CD1c-positive myeloid dendritic cell (primary cell): ENCODE measurements around the gene ABCG8.

ENCODE experiments used
- DNase-seq: peaks from one replicate; pipeline ENCODE4 v3.0.0-alpha.2; 2016; ENCODE audit errors: extremely low spot score

ABCG8 gene

DNA sequence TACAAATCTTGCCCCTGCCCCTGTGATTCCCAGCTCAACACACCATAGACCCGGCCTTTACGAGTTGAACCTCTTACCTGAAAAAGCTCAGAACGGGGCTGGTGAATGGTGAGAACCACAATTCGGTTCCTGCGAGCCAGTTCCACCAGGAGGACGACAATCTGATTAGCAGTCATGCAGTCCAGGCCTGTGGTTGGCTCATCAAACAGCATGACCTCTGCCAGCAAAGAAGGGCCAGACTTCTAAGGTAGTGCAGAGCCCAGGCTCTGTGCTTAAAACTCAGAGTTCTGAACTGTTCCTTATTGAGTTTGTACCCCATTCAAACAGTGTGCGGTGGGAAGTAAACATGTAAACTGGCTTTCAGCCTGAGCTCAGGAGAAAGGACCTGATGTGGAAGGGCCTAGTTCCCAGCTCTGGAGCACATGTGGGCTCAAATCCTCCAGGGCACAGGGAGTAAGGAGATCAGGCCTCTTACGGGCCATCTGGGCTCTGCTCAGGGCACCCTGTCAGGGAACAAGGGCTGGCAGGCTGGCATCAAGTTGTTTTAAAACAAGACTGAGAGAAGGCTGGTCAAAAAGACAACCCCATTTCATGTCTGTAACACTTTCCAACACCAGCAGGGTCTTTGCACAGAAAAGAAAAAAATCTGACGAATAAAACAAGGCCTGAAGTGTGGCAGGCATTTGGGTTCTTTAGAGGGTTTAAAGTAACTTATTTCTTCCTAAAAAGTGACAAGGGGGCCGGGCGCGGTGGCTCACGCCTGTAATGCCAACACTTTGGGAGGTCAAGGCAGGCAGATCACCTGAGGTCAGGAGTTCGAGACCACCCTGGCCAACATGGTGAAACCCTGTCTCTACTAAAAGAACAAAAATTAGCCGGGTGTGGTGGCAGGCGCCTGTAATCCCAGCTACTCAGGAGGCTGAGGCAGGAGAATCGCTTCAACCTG, 12.2 kb upstream of the ABCG8 start:
- no peak for DNase-seq

DNA sequence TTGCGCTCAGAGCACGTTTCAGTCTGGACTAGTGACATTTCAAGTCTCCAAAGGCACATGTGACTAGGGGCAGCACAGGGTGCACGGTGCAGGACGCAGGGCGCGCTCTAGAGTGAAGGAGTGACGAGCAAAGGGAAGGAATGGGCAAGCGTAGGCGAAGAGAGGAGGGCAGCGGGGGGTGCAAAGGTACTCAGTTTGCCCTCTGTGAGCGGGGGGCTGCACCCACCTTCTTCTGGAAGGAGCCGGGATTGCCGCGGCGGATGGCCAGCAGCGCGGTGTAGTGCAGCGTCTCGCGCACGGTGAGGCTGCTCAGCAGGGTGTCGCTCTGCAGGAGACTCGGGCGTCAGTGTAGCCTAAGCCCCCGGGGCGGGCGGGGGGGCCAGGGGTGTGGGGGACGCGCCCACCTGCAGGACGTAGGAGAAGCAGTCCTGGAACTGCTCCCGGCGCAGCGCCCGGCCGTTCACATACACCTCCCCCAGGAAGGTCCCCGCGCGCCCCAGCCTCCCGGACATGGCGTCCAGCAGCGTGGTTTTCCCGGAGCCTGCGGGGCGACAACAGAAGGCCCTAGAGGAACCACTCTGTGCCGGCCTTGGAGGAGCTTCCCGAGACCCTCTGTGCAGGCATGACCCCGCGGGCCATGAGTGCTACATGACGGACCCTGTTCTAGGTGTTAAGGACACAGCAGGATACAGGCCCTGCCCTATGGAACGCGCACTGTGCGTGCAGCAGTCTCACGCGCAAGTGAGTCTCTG, 7.1 kb upstream of the ABCG8 start:
- DNase-seq = no peak

DNA sequence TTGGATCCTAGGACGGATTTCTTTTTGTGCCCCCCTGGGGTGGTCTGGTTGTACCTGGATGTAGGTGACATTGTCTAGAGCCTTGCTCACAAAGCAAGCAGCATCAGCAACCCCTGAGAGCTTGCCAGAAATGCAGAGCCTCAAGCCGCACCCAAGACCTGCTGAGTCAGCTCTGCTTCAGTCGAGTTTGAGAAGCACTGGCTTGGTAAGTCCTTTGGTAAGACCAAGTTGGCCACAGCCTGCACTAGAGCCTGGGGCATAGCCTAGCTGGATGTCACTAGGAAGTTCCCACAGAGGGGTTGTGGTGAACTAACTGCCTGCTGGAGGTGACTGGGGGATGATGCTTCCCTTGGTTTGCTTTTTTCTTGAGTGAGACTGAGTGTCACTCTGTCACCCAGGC, 6.3 kb upstream of the ABCG8 start:
- no peak for DNase-seq

DNA sequence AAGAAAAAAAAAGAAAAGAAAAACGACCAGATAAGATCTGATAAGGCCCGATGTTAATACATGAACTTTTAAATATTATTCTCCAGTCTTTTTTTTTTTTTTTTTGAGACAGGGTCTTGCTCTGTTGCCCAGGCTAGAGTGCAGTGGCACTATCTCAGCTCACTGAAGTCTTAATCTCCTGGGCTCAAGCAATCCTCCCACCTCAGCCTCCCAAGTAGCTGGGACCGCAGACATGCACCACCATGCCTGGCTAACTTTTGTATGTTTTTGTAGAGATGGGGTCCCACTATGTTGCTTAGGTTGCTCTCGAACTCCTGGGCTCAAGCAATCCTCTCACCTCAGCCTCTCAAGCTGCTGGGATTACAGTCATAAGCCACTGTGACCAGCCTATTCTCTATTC, 1.7 kb upstream of the ABCG8 start:
- DNase-seq = no peak

DNA sequence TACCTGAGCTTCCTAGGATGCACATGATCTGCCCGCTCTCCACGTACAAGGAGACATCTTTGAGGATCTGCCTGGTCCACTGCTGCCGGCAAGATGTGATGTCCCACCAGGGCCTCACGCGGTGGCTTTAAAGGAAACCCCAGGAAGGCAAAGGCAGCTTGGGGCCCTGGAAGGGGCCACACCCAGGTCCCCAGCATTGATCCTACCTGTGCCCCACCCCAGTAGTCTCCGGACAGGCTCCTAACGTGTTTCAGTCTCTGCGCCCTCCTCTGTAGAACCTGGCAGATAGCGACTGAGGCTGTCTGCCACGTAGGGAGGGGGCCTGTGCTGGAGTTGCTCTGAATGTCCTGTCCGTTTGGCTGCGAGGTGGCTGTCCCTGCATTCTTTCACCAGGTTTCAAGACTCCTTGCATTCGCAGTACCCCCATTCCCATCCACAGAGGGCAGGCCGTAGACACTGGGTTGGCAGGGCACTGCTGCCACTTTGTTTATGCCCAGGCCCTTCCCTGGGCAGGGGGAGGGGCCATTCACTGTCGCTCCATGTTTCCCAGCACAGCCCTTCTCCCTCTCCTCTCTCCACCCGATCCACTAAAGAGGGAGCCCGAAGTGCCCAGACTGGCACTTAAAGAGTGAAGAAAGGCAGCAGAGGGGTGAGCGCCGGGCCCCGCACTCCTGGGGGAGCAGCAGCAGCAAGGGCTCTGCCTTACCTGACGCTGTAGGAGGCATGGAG, 776 bp upstream of the ABCG8 start:
- no peak for DNase-seq

DNA sequence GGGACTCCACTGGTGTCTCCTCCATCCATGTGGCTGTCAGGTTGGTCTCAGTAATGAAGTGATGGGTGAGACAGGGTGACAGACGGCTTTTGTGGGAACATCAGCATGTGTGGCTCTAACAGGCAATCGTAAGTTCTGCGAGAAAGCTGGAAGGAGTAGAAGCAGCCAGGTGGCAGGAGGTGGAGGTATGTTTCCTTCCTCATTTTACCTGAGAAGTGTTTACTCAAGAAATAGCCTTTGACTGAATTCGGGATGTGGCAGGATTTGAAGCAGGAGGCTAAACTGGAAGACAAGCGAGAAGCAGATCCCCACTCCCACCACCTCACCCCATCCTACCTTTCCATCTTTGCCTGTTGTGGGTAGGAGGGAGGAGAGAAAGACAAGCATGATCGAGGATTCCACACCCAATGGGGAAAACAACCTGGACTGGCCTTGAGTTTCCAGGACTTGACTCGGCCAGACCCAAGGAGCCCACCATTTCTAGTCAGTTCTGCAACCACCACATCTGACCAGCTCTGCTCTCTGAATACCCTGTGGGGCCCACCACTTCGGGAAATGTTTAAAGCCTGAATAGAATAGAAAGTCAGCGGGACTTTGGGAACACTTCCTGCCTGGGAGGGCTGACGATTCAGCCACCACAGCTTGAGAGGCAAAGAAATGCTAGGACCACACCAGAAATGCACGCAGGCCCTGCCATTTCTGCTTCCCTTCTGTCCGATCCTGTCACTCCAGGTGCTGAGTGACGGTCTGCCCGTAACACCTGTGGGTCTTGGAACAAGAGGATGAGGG, 1.2 kb downstream of the ABCG8 start:
- no peak for DNase-seq

DNA sequence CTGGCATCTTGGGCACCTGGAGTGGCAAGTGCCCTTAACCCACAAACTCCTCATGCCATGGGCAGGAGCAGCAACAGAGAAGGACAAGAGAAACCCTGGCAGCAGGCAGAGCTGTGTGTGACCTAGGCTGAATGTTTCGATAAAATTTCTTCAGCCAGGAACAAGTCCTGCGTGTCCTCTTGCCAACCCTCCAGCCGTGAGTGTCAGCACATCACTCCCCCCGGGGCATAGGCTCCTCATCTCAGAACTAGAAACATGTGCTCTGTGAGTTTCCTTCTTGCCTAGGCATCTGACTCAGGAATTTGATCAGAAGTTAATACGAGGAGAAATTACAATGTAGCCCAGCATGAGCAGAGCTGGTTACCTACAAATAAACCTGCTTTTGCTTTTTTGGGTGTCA, 2.2 kb downstream of the ABCG8 start:
- no peak for DNase-seq

DNA sequence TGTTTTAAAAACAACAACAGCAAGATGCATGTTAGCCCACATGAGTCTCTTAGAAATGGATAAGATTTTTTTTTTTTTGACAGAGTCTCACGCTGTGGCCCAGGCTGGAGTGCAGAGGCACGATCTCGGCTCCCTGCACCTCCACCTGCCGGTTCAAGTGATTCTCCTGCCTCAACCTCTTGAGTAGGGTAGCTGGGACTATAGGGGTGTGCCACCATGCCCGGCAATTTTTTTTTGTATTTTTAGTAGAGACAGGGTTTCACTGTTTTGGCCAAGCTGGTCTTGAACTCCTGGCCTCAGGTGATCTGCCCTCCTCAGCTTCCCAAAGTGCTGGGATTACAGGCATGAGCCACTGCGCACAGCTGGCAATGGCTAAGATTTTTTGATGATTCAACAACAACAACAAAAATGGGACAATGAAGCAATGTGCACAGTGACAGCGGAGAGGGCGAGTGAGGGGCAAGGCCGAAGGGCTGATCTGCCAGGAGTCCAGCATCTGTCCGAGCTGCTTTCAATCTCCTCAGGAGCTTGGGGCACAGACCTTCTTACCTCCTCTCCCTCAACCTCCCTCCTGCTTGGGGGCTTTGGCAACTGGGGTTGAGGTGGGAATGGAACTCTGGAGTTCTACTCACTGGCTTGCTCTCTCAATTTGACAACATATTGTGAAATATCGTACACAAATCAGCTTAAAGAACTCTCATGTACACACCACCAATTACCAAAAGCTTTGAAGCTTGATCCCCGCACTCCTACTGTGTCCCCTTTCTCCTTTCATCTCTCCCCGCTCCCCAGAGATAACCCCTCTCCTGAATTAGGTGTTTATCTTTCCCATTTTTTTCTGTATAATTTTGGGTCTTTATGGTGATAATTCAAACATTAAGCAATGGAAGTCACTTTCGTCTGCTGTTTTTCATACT, 3.4 kb downstream of the ABCG8 start:
- DNase-seq = no peak

DNA sequence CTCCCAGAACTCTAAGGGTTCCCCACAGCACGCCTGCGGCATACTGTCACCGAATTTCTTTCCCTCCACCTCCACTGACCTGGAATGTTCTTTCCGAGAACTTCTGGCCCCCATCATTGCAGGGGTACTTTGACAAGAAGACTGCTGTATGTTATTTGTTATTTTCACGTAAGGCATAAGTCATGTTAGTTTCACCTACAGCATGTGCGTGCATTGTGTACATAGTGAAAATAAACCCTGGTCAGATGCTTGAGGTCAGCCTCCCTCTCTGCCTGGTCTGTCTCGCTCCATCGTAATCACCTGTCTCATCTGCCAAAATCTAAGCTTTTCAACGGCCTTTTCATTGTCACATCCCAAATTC, 4.1 kb downstream of the ABCG8 start:
- no peak for DNase-seq

DNA sequence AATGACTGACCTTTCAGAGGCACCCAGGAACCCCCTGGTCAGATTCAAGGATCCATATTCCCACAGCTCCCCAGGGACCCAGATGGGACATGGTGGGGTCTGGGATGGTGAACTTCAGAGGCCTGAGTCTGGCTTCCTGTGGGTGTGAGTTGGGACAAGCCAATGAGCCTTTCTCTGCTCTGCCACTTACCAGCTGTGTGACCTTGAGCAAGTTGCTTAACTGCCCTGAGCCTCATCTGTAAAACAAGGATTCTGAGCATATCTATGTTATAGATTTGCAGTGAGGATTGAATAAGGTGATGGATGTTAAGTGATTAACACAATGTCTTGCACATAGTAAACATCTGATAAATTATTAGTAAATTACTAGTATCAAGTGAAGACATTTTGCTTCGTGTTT, 6.4 kb downstream of the ABCG8 start:
- DNase-seq = no peak

DNA sequence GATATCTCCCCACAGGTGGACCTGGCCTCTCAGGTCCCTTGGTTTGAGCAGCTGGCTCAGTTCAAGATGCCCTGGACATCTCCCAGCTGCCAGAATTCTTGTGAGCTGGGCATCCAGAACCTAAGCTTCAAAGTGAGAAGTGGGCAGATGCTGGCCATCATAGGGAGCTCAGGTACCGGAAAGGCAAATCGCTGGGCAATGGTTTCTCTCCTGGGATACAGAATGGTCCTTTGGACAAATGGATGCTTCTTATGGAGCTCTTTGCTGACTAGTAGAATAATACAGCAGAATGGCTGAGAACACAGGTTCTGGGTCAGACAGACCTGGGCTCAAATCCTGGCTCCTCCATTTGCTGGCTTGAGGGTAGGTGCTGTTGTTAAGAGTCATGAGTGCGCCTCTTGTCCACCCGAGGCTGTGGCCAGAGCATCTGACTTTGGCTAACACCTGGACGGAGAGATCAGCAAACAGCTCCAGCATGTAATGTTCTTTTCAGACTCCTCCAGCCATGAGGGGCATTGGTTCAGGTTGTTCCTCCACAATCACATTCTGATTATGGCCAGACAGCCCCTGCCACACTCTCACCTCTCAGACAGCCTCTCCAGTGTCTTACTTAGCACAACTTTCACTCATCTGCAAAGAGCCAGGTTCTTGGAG, 7.5 kb downstream of the ABCG8 start:
- no peak for DNase-seq

DNA sequence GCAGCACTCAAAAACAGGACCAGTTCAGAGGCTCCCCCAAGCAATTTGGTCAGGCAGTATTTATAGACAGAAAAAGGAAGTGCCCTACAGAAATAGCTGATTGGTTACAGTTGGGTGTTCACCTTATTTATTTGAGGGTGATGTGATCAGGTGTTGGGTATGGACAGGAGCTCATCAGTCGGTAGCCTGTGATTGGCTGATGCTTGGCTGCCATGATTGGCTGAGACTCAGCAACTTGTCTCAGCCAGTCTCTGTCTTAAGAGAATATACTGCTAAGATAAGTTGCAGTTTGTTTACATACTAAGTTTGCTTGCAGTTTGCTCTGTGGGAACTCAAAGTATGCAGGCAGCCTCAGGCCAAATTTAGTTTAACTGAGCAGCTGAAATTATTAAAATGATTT, 9.4 kb downstream of the ABCG8 start:
- DNase-seq = no peak

DNA sequence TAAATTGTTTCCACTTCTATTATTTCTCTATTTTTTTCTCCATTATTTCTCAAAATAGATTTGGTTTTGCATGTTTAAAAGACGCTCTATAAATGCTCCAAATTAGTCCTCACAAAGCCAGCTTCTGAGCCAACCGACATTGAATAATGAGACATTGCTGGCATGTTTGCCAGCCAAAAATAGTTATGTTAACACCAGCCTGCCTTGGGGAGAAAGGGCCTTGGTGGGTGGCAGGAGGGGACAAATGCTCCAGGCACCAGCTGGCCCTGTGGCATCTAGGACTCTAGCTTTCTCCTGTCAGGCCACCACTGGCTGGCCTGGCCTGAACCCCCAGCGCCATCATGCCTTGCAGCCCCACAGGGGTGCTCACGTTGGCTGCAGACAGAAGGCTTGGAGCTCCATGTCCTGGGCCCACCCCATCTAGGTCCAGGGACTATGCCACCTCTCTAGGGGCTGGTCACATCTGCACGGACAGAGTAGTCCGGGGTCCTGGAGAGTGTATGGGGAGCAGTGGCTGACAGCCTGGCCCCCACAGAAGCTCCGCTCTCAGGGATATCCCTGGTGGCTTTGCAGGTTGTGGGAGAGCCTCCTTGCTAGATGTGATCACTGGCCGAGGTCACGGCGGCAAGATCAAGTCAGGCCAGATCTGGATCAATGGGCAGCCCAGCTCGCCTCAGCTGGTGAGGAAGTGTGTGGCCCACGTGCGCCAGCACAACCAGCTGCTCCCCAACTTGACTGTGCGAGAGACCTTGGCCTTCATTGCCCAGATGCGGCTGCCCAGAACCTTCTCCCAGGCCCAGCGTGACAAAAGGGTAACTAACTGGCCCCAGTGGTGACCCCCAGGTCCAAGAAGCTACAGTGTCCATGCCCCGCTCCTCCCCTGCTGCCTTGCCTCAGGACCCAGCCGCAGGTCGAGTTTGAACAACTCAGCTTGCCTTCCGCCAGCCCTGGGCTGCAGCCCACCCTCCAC, 12.5 kb downstream of the ABCG8 start:
- DNase-seq = no peak

DNA sequence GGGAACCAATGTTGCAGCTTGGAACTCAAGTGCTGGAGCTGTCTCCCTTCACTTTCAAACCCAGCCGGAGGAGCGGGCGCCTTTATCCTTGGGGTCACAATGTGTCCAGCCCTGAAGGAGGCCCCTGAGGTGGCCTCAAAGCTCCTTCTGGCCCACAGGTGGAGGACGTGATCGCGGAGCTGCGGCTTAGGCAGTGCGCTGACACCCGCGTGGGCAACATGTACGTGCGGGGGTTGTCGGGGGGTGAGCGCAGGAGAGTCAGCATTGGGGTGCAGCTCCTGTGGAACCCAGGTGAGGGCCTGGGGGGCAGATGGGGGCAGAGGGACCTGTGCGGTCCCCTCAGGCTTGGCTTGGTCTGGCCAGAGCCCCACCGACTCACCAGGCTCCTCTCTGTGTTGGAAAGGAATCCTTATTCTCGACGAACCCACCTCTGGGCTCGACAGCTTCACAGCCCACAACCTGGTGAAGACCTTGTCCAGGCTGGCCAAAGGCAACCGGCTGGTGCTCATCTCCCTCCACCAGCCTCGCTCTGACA, 13.5 kb downstream of the ABCG8 start:
- DNase-seq = no peak

DNA sequence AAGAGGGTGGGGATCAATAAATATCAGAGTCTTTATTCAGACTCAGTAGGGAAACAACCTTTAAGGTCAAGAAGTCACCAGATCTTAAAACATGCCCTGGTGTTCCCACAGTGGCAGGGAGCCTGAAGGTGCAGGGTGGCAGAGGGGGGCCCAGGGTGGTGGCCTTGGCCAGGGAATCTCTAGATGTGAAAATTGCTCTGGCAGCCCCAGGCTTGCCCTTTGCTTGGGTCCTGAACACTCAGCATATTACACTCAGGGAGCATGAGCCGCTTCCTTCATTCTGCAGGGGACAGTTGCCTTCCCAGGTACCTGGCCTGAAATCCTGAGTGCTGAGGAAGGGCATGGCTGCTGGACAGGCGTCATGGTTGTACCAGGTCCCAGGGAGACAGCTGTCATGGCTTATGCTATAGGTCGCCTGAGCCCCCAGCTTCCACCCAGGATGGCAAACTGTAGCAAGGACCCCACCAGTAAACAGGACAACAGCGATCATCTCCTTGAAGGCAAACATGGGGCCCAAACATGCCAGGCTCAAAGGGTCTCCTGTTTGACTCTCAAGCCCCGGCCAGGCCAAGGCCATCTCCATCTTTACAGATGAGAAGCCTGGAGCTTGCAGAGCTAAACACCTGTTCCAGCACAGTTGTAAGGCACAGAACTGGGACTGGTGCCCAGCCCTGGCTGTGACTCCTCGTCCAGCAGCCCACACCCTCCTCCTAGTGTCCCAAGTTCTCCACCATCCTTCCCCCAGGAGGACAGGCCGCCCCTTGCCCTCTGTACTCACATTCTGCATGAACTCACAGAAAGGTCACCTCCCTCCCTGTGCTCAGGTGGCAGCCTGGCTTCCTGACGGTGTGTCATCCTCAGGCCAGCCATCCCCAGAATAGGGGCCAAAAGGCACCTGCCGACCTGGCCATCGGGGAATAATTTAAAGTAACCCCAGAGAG, 14.6 kb downstream of the ABCG8 start:
- no peak for DNase-seq

DNA sequence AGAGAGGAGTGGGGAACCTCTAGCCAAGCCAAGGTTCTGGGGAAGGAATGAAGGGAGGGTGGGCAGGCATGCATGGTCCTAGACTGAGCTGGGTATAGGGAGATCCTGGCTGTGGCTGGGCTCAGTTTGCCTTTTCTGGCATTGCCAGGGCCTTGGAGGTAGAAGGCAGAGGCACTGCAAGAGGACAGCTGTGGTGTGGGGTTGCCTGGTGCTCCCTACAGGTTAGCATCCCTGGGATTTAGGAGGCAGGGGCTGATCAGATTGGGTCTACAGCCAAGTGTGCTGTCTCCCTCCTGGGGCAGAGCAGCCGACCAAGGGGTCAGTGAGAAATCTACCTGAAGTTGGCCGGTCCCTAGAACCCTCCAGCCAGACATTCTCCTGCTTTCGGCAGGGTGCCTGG, 15.9 kb downstream of the ABCG8 start:
- DNase-seq = no peak

DNA sequence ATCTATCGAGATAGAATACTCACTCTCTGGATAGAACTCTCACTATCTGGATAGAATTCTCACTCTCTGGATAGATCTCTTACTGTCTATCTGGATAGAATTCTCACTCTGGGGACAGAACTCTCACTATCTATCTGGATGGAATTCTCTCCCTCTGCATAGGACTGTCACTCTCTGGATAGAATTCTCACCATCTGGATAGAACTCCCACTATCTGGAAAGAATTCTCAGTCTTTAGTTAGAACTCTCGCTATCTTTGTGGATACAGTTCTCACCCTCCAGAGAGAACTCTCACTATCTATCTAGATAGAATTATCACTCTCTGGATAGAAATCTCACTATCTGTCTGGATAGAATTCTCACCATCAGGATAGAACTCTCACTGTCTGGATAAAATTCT, 16.5 kb downstream of the ABCG8 start:
- no peak for DNase-seq

DNA sequence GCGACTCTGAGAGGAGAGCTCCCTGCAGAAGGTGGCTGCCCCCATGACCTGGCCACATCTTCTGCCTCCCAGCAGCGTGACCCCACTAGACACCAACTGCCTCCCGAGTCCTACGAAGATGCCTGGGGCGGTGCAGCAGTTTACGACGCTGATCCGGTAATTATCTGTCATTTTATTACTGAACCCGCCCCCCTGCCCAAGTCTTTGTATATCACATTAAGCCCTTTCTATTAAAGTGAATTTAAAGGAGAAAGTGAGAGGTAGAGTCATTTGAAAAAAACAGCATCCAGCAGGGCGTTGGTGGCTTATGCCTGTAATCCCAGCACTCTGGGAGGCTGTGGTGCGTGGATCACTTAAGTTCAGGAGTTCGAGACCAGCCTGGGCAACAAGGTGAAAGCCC, 33.4 kb downstream of the ABCG8 start:
- DNase-seq = no peak
